ENCODE measurements around the gene HDGF. TPM values are rescaled to one million over a fixed set of nuclear protein-coding genes. Genes with fewer than 3 reads are reported as not detected.

Gene HDGF
- total and polyA plus RNA-seq, 9 of the 15 experiments (the other 6 are each of a cell fraction or from before 2014, with no cell fraction given) = 38.8 to 601 (median 400) TPM

GRCh38 chr1:156714830-156715229 lies 36.6 kb downstream of the HDGF start:
- 59% methylated on average over 3 of the region's 3 CpGs for WGBS (ENCODE audit: insufficient coverage, low coverage, missing lambda C conversion rate)
- no peak overlapping the region for H3K4me3 ChIP-seq
- no peaks in the 10 kb centered on the region for H3K9me1 ChIP-seq (ENCODE audit: control insufficient read depth, insufficient read depth, low read length)
- H3K27me3 ChIP-seq (ENCODE audit: control insufficient read depth in 2 of 2, insufficient read depth in 2 of 2, low read length in 2 of 2) = no peaks in the 10 kb centered on the region
- in situ Hi-C loops (cut with MboI) = no loop called here
- no peaks in the 10 kb centered on the region for H3K79me2 ChIP-seq (ENCODE audit: control insufficient read depth, insufficient read depth, low read length)
- BruUV-seq (replicated peaks) = no TSS peak
- H4K20me1 ChIP-seq (replicated peaks; ENCODE audit: control insufficient read depth, insufficient read depth, low read length) = no peaks in the 10 kb centered on the region
- H3K4me2 ChIP-seq (ENCODE audit: insufficient read depth, low read length) = no peak overlapping the region
- ATAC-seq (no peak), FAIRE-seq (no peak), DNase-seq (ENCODE audit: extremely low read depth in 1 of 4, low spot score in 3 of 4) (no peak)
- intact Hi-C loops (cut with micrococcal nuclease) = no loop called here
- H3K9ac ChIP-seq (ENCODE audit: insufficient read depth in 1 of 2, low read depth in 2 of 2, low read length in 2 of 2) = no peak overlapping the region
- H3K27ac ChIP-seq (ENCODE audit: extremely low read depth, low read depth, low read length) = no peak overlapping the region
- no peaks in the 10 kb centered on the region; a peak in 1 of 5 replicates for H3K4me1 ChIP-seq (replicated peaks in 1 of 2; ENCODE audit: control insufficient read depth in 2 of 2, insufficient read depth in 2 of 2, low read length in 2 of 2)
- peaks cover 8% of the 10 kb centered on the region; the same call in 2 of the 3 replicates for H3K36me3 ChIP-seq (ENCODE audit: control insufficient read depth, insufficient read depth, low read length)
- no peak overlapping the region for H2AFZ ChIP-seq (ENCODE audit: low read depth, low read length)
- ChIA-PET POLR2A (interaction anchor here (0.7 to 4.3 kb wide), 6 partner anchors 8 to 20 kb away, joined by 3 to 21 read pairs (median 4); partner anchors contain the start of genes ISG20L2 and METTL25B), CTCF (ENCODE audit: low intra/inter-chr PET ratio) (interaction anchor here (0.9 kb wide), 1 partner anchor 94 kb away, joined by 3 read pairs; no protein-coding TSS in a partner anchor)
- no peaks in the 10 kb centered on the region for H3K9me3 ChIP-seq (replicated peaks; ENCODE audit: control insufficient read depth, insufficient read depth, low read depth, low read length)
- TF ChIP-seq ZNF76 (CRISPR knock-in tag; IDR thresholded peaks at IDR 0.05; ENCODE audit: borderline replicate concordance) = no peak
- TF ChIP-seq SRSF7 (optimal IDR thresholded peaks at IDR 0.05; ENCODE audit: low read depth, low read length) = no peak
- TF ChIP-seq ZNF778 (CRISPR knock-in tag; IDR thresholded peaks at IDR 0.05) = no peak
- TF ChIP-seq ZNF407 (IDR thresholded peaks at IDR 0.05; ENCODE audit: low read depth) = no peak
- TF ChIP-seq, protein P1, sequence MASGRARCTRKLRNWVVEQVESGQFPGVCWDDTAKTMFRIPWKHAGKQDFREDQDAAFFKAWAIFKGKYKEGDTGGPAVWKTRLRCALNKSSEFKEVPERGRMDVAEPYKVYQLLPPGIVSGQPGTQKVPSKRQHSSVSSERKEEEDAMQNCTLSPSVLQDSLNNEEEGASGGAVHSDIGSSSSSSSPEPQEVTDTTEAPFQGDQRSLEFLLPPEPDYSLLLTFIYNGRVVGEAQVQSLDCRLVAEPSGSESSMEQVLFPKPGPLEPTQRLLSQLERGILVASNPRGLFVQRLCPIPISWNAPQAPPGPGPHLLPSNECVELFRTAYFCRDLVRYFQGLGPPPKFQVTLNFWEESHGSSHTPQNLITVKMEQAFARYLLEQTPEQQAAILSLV (tag; IDR thresholded peaks at IDR 0.05) = no peak
- no peak for TF ChIP-seq RAD21 (CRISPR knock-in tag; conservative IDR thresholded peaks at IDR 0.05 in 1 of 2, IDR thresholded peaks at IDR 0.05 in 1 of 2)
- no peak for TF ChIP-seq IFI16 (CRISPR knock-in tag; IDR thresholded peaks at IDR 0.05)
- no peak for TF ChIP-seq MECOM (CRISPR knock-in tag; IDR thresholded peaks at IDR 0.05)
- no peak for TF ChIP-seq ZNF584 (CRISPR knock-in tag; IDR thresholded peaks at IDR 0.05; ENCODE audit: low read depth)
- no peak for TF ChIP-seq POU5F1 (IDR thresholded peaks at IDR 0.05; ENCODE audit: borderline replicate concordance, low read depth, low read length, partially characterized antibody)
- TF ChIP-seq CHAMP1 (IDR thresholded peaks at IDR 0.05) = no peak

All from K562 (cell line).